Erythroblast (primary cell): ENCODE measurements around the gene CTNND2.

Experiments
- GATA1 ChIP-seq: IDR thresholded peaks from 2 replicates; pipeline ENCODE4 v1.6.1; 2011; ENCODE audit warnings: low read depth, mild to moderate bottlenecking, control low read depth, low read length, moderate library complexity
- POLR2A ChIP-seq: IDR thresholded peaks from 2 replicates; pipeline ENCODE4 v1.6.1; 2011; ENCODE audit warnings: mild to moderate bottlenecking, low read length

GRCh38 chr5:10989577-10990263 lies 914.5 kb downstream of the CTNND2 start:
- TF ChIP-seq POLR2A (no peak), GATA1 (no peak)
